GM19324 (cell line): ENCODE data around the gene CCSER1.
"Not testable (repeated sequence)": the region's sequence is repeated elsewhere in the genome, so short reads cannot be mapped to it uniquely, and the experiment has no call there.

Experiments
- ATAC-seq: cut with Tn5 transposase; IDR thresholded peaks from one replicate; pipeline ENCODE4 v1.9.1; 2021; ENCODE audit warnings: mild to moderate bottlenecking, moderate library complexity; ENCODE audit not compliant: unreplicated experiment, low FRiP score

CCSER1 gene

GRCh38 chr4:90421161-90421560 is 294.0 kb downstream of the CCSER1 start:
- ATAC-seq: no peak

- no peak for ATAC-seq
These were observed 298.7 kb downstream of the CCSER1 start for GRCh38 chr4:90425893-90426292.

GRCh38 chr4:90438522-90438921 is 311.3 kb downstream of the CCSER1 start:
- ATAC-seq: no peak

- no peak for ATAC-seq
These were observed 314.6 kb downstream of the CCSER1 start for GRCh38 chr4:90441770-90442169.

- no peak for ATAC-seq
These were observed 315.4 kb downstream of the CCSER1 start for GRCh38 chr4:90442619-90443018.

GRCh38 chr4:90443231-90443630 is 316.0 kb downstream of the CCSER1 start:
- no peak for ATAC-seq

- ATAC-seq: no peak
These were observed 317.7 kb downstream of the CCSER1 start for GRCh38 chr4:90444904-90445303.

- ATAC-seq: no peak
These were observed 318.2 kb downstream of the CCSER1 start for GRCh38 chr4:90445380-90445779.

- ATAC-seq: no peak
These were observed 322.4 kb downstream of the CCSER1 start for GRCh38 chr4:90449626-90450025.

- ATAC-seq: no peak
These were observed 329.7 kb downstream of the CCSER1 start for GRCh38 chr4:90456891-90457290.

GRCh38 chr4:90457817-90458216 is 330.6 kb downstream of the CCSER1 start:
- ATAC-seq: no peak

GRCh38 chr4:90458576-90458975 is 331.4 kb downstream of the CCSER1 start:
- no peak for ATAC-seq

- ATAC-seq: no peak
These were observed 347.3 kb downstream of the CCSER1 start for GRCh38 chr4:90474484-90474883.

GRCh38 chr4:90476019-90476418 is 348.8 kb downstream of the CCSER1 start:
- ATAC-seq: no peak

GRCh38 chr4:90476586-90476985 is 349.4 kb downstream of the CCSER1 start:
- no peak for ATAC-seq

- ATAC-seq: not testable (repeated sequence)
These were observed 357.7 kb downstream of the CCSER1 start for GRCh38 chr4:90484894-90485293.

- no peak for ATAC-seq
These were observed 359.2 kb downstream of the CCSER1 start for GRCh38 chr4:90486346-90486745.

- no peak for ATAC-seq
These were observed 368.0 kb downstream of the CCSER1 start for GRCh38 chr4:90495211-90495610.

- no peak for ATAC-seq
These were observed 368.7 kb downstream of the CCSER1 start for GRCh38 chr4:90495936-90496335.

- ATAC-seq: no peak
These were observed 371.0 kb downstream of the CCSER1 start for GRCh38 chr4:90498175-90498574.

- ATAC-seq: no peak
These were observed 376.5 kb downstream of the CCSER1 start for GRCh38 chr4:90503677-90504076.

GRCh38 chr4:90515191-90515590 is 388.0 kb downstream of the CCSER1 start:
- ATAC-seq: no peak

- no peak for ATAC-seq
These were observed 401.4 kb downstream of the CCSER1 start for GRCh38 chr4:90528551-90528950.
